ENCODE measurements around the gene GKAP1. TPM values are rescaled to one million over a fixed set of nuclear protein-coding genes. Genes with fewer than 3 reads are reported as not detected.
"Not testable (repeated sequence)": the region's sequence is repeated elsewhere in the genome, so short reads cannot be mapped to it uniquely, and the experiment has no call there.

GKAP1 gene
- total RNA-seq (ENCODE audit: unreplicated experiment), result 3.5 TPM
- long read RNA-seq, partial matches to known transcripts, result 2 of 2 reads
- long read RNA-seq, other reads (novel, unspliced or antisense), result 0 of 2 reads

GRCh38 chr9:83817356-83818278 is at the start of gene GKAP1:
Gene GKAP1, minus strand, starts transcription at chr9:83817769. Its CDS starts 11,252 bp downstream, at chr9:83806517.
- not testable (repeated sequence) for H3K36me3 Mint-ChIP-seq (ENCODE audit: low read depth, unreplicated experiment); H3K27ac Mint-ChIP-seq (ENCODE audit: unreplicated experiment); H3K4me1 Mint-ChIP-seq (ENCODE audit: unreplicated experiment); H3K9me3 Mint-ChIP-seq (ENCODE audit: unreplicated experiment); H3K27me3 Mint-ChIP-seq (ENCODE audit: unreplicated experiment)
- H3K4me3 Mint-ChIP-seq (ENCODE audit: unreplicated experiment), result peak within 1 kb of the TSS; percentile 83
- DNase-seq (ENCODE audit: low spot score), result peak; percentile 63

DNA sequence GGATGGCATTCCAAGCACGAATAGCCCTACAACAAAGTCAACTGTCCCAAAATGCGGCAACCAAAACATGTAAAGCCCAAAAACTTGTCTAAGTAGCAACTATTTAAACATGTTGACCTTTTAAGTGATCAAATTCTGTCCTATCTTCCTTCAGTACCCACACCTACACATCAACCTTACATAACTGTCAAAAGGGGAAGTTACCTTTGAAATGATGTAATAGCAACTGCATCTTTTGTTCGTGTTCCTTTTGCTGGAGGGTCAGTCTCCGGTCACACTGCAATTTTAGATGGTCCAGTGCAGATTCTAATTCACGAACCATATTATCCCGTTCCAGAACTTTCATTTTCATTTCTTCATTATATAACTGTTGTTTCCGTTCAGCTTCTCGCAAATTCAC is 32.3 kb upstream of the GKAP1 start:
- not testable (repeated sequence) for H3K4me1 Mint-ChIP-seq (ENCODE audit: unreplicated experiment); H3K27ac Mint-ChIP-seq (ENCODE audit: unreplicated experiment); H3K36me3 Mint-ChIP-seq (ENCODE audit: low read depth, unreplicated experiment); DNase-seq (ENCODE audit: low spot score); H3K9me3 Mint-ChIP-seq (ENCODE audit: unreplicated experiment); H3K27me3 Mint-ChIP-seq (ENCODE audit: unreplicated experiment); H3K4me3 Mint-ChIP-seq (ENCODE audit: unreplicated experiment)

GRCh38 chr9:83837070-83837643 is 19.6 kb upstream of the GKAP1 start:
- not testable (repeated sequence) for H3K4me1 Mint-ChIP-seq (ENCODE audit: unreplicated experiment); H3K4me3 Mint-ChIP-seq (ENCODE audit: unreplicated experiment); DNase-seq (ENCODE audit: low spot score); H3K27me3 Mint-ChIP-seq (ENCODE audit: unreplicated experiment); H3K9me3 Mint-ChIP-seq (ENCODE audit: unreplicated experiment); H3K36me3 Mint-ChIP-seq (ENCODE audit: low read depth, unreplicated experiment); H3K27ac Mint-ChIP-seq (ENCODE audit: unreplicated experiment)

DNA sequence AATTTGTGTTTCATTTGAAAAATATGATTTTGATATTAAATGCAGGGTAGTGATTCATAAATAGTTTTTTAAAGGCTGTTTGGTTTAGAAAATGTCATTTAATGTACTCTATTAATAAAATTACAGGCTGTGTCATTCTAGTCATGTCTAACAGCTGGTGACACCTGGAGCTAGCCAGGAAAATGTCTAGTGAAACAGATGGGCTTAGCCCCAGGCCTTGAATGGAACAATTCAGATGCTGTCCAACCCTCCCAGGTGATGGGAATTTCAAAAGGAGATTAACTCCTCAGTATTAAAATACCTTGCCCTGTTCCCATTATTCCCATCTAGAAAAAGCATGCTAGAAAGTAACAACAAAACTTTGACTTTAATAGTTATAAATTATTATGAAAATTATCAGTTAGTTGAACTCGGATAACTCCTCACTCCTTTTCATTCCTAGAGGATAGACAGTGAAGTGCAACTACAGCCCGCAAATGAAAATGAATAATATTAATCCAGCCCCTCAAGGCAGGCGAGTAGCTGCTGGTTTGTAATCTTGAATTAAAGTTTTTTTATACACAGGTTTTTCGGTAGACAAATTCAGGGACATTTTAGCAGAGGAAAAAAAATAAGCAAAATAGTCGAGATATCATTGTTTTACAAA is 13.0 kb upstream of the GKAP1 start:
- H3K27me3 Mint-ChIP-seq (ENCODE audit: unreplicated experiment); DNase-seq (ENCODE audit: low spot score); H3K27ac Mint-ChIP-seq (ENCODE audit: unreplicated experiment); H3K4me3 Mint-ChIP-seq (ENCODE audit: unreplicated experiment); H3K9me3 Mint-ChIP-seq (ENCODE audit: unreplicated experiment); H3K4me1 Mint-ChIP-seq (ENCODE audit: unreplicated experiment); H3K36me3 Mint-ChIP-seq (ENCODE audit: low read depth, unreplicated experiment): not testable (repeated sequence)
- TF ChIP-seq, protein P1, sequence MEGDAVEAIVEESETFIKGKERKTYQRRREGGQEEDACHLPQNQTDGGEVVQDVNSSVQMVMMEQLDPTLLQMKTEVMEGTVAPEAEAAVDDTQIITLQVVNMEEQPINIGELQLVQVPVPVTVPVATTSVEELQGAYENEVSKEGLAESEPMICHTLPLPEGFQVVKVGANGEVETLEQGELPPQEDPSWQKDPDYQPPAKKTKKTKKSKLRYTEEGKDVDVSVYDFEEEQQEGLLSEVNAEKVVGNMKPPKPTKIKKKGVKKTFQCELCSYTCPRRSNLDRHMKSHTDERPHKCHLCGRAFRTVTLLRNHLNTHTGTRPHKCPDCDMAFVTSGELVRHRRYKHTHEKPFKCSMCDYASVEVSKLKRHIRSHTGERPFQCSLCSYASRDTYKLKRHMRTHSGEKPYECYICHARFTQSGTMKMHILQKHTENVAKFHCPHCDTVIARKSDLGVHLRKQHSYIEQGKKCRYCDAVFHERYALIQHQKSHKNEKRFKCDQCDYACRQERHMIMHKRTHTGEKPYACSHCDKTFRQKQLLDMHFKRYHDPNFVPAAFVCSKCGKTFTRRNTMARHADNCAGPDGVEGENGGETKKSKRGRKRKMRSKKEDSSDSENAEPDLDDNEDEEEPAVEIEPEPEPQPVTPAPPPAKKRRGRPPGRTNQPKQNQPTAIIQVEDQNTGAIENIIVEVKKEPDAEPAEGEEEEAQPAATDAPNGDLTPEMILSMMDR (IDR thresholded peaks at IDR 0.05; ENCODE audit: unreplicated experiment), result peak; percentile 56

DNA sequence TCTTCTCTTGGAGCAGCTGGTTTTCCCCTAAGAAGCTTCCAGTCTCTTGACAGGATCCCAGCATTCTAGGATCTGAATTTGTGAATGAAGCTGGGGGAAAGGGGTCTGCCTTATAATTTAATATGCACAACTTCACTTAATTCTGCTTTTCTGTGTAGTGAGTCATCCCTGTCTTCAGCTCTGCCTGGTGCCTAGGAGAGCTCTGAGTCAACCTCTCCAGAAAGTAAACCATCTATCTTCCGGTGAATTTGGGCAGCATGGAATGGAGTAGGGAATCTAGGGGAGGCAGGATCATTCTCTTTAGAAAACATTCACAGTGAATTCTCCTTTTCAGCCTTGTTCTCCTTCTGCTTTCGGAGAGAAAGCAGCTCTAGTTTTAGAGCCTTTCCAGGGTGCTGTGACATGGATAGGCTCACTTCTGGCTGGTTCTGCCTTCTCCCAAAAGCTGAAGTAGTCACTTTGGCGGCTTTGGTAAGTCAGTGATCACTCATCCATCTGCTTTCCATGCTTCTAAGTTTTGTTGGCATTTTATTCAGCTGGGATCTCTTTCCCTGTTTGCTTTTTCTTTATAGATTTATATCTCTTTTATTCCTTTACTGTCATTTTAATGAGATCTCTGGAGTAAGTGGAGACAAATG is 7.5 kb upstream of the GKAP1 start:
- not testable (repeated sequence) for H3K4me1 Mint-ChIP-seq (ENCODE audit: unreplicated experiment); H3K27me3 Mint-ChIP-seq (ENCODE audit: unreplicated experiment); H3K27ac Mint-ChIP-seq (ENCODE audit: unreplicated experiment); DNase-seq (ENCODE audit: low spot score); H3K4me3 Mint-ChIP-seq (ENCODE audit: unreplicated experiment); H3K9me3 Mint-ChIP-seq (ENCODE audit: unreplicated experiment); H3K36me3 Mint-ChIP-seq (ENCODE audit: low read depth, unreplicated experiment)

DNA sequence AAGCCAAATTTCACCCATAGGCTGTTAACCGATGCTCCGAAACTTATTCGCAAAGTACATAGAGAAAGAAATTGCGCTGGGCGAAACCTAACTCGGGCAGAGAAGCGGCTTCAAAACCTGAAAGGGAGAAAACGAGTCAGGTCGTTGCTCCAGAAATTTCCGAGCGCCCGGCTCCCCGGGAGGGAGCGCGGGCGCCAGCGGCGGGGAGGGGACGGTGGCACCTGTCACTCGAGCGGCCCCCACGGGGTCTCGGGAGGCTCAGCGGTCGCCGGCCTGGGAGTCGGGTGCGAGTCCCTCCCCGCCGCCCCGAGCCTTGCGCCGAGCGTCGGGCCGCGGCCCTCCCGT is 586 bp downstream of the GKAP1 start:
- peak overlapping the region; percentile 83 for H3K4me3 Mint-ChIP-seq (ENCODE audit: unreplicated experiment)
- peak; percentile 35 for DNase-seq (ENCODE audit: low spot score)
- not testable (repeated sequence) for H3K4me1 Mint-ChIP-seq (ENCODE audit: unreplicated experiment); H3K36me3 Mint-ChIP-seq (ENCODE audit: low read depth, unreplicated experiment); H3K9me3 Mint-ChIP-seq (ENCODE audit: unreplicated experiment); H3K27ac Mint-ChIP-seq (ENCODE audit: unreplicated experiment); H3K27me3 Mint-ChIP-seq (ENCODE audit: unreplicated experiment)

- not testable (repeated sequence) for H3K4me1 Mint-ChIP-seq (ENCODE audit: unreplicated experiment); H3K4me3 Mint-ChIP-seq (ENCODE audit: unreplicated experiment); H3K27me3 Mint-ChIP-seq (ENCODE audit: unreplicated experiment)
Observed at GRCh38 chr9:83815120-83815519, 2.4 kb downstream of the GKAP1 start.

GRCh38 chr9:83809213-83809612 is 8.4 kb downstream of the GKAP1 start:
- H3K9me3 Mint-ChIP-seq (ENCODE audit: unreplicated experiment); H3K36me3 Mint-ChIP-seq (ENCODE audit: low read depth, unreplicated experiment); H3K4me3 Mint-ChIP-seq (ENCODE audit: unreplicated experiment); H3K4me1 Mint-ChIP-seq (ENCODE audit: unreplicated experiment); H3K27ac Mint-ChIP-seq (ENCODE audit: unreplicated experiment); H3K27me3 Mint-ChIP-seq (ENCODE audit: unreplicated experiment); DNase-seq (ENCODE audit: low spot score): not testable (repeated sequence)

More at GRCh38 chr9:83815120-83815519, 2.4 kb downstream of the GKAP1 start:
- not testable (repeated sequence) for DNase-seq (ENCODE audit: low spot score); H3K36me3 Mint-ChIP-seq (ENCODE audit: low read depth, unreplicated experiment); H3K9me3 Mint-ChIP-seq (ENCODE audit: unreplicated experiment); H3K27ac Mint-ChIP-seq (ENCODE audit: unreplicated experiment)

DNA sequence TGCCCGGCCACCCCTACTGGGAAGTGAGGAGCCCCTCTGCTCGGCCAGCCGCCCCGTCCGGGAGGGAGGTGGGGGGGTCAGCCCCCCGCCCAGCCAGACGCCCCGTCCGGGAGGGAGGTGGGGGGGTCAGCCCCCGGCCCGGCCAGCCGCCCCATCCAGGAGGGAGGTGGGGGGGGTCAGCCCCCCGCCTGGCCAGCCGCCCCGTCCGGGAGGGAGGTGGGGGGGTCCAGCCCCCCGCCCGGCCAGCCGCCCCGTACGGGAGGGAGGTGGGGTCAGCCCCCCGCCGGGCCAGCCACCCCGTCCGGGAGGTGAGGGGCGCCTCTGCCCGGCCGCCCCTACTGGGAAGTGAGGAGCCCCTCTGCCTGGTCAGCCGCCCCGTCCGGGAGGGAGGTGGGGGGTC is 13.1 kb downstream of the GKAP1 start:
- not testable (repeated sequence) for H3K9me3 Mint-ChIP-seq (ENCODE audit: unreplicated experiment); H3K4me3 Mint-ChIP-seq (ENCODE audit: unreplicated experiment); H3K27ac Mint-ChIP-seq (ENCODE audit: unreplicated experiment)

GRCh38 chr9:83803941-83804340 is 13.6 kb downstream of the GKAP1 start:
- H3K27me3 Mint-ChIP-seq (ENCODE audit: unreplicated experiment); H3K27ac Mint-ChIP-seq (ENCODE audit: unreplicated experiment); H3K4me3 Mint-ChIP-seq (ENCODE audit: unreplicated experiment); H3K36me3 Mint-ChIP-seq (ENCODE audit: low read depth, unreplicated experiment); H3K9me3 Mint-ChIP-seq (ENCODE audit: unreplicated experiment); DNase-seq (ENCODE audit: low spot score); H3K4me1 Mint-ChIP-seq (ENCODE audit: unreplicated experiment): not testable (repeated sequence)

More for the DNA sequence above, 13.1 kb downstream of the GKAP1 start:
- DNase-seq (ENCODE audit: low spot score); H3K27me3 Mint-ChIP-seq (ENCODE audit: unreplicated experiment); H3K4me1 Mint-ChIP-seq (ENCODE audit: unreplicated experiment); H3K36me3 Mint-ChIP-seq (ENCODE audit: low read depth, unreplicated experiment): not testable (repeated sequence)
